ENCODE measurements around the gene PRXL2C.

- no peak for TF ChIP-seq CTCF (IDR thresholded peaks at IDR 0.05)
- no peak for TF ChIP-seq POLR2A (IDR thresholded peaks at IDR 0.05)
Measured at GRCh38 chr9:96668868-96669534, 13.9 kb upstream of the PRXL2C start.
